NCI-H446 (cell line): ENCODE data around the gene TEX264.
"Not testable (repeated sequence)": the region's sequence is repeated elsewhere in the genome, so short reads cannot be mapped to it uniquely, and the experiment has no call there.

Source experiments
- DNase-seq, 2 experiments: peaks; one replicate each; lab custom pipeline; 2025; lab: John Stamatoyannopoulos, UW

Gene TEX264, protein sequence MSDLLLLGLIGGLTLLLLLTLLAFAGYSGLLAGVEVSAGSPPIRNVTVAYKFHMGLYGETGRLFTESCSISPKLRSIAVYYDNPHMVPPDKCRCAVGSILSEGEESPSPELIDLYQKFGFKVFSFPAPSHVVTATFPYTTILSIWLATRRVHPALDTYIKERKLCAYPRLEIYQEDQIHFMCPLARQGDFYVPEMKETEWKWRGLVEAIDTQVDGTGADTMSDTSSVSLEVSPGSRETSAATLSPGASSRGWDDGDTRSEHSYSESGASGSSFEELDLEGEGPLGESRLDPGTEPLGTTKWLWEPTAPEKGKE

DNA sequence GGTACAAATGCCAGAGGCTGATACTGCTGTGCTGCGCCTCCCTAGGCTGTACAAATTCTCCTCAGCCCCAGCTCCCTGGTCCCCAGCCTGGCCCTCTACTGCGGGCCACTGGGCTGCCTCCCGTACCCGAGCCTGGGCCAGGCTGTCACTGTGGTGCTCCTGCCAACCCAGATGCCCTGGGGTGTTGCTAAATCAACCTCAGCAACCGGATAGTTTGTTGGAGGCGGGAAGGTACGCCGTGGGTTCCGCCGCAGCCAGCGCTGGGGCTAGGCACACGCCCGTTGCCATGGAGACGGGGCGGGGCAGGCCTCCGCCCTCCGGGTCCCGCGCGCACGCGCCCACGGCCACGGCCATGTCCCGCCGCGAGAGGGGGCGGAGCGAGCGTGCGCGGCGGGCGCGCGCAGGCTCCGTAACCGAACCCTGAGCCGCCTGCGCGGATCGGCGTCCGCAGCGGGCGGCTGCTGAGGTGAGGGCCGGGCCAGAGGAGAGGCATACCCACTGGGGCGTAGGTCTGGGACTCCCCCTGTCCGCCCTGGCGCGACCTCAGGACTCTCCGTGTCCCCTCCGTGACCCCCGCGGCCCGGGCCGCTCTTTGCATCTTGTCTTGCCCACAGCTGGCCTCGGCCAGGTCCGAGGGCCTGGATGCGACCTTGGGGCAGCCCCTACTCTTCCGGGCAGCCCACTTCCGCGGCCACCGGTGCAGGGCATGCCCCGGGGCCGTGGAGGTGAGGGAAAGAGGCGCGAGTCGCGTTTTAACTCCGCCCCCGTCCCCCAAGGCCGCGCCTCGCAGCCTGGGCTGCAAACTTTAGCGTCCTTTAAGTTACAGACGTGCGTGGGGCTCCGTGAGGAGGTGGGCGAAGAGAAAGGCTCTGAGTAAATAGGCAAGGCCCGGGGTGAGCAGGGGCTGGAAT, at the start of gene TEX264:
TEX264 (plus strand) TSS at position 430 of the 911 bp plus-strand sequence. CDS start 3,053 bp downstream, outside the sequence.
- peak; percentile 46 to 91 for DNase-seq

DNA sequence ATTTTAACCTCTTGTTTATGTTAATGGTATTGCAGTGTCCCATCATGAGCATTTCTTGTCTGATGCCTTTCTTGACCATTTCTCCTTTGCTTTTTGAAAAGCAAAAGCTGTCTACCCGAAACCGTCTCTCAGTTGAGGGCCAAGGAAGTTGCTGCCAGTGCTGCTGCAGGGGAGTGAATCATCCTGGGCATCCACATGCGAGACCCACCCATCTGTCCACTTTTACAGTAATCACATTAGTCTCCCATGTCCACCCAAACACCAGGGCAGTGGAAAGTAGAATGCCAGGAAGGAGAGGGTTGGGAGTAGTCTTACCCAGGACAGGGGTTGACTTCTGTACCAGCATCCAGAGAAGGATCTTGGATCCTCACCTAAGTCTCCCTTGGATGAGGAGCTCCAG, 48.6 kb upstream of the TEX264 start:
- DNase-seq, result peak in 1 of 2 experiments; percentile 46

DNA sequence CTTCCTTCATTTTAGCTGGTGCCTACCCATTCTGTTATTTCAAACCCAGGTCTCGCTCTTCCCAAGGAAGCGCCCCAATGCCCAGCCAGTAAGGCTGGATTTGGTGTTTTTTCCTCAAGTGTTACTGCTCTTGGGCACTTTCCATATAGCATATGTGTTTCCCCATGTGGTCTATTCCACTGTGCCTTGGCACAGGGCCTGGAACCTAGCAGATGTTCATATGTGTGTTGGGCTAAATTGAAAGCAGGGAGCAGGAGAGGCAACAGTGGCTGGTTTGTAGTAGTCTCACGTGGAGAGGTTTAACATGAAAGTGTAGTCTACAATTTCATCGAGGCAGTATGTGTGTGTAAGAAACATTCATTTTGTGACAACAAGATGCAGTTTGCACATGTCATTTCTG, 48.2 kb upstream of the TEX264 start:
- peak; percentile 62 to 90 for DNase-seq

DNA sequence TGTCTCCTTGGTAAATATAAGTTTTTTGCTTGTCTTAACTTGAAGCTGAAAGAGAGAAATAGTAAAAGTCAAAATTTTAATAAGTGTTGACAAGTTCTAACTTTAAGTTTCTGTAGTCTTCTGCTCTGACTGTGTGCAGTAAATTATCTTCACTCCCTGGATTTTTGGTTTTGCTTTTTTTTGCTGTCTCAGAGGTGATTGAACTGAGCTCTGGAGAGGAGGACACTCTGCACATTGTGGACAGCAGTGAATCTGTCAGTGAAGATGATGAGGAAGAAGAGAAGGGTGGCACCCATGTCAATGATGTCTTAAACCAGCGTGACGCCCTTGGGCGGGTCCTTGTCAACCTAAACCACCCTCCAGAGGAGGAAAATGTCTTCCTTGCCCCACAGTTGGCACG, 40.5 kb upstream of the TEX264 start:
- DNase-seq, result no peak

DNA sequence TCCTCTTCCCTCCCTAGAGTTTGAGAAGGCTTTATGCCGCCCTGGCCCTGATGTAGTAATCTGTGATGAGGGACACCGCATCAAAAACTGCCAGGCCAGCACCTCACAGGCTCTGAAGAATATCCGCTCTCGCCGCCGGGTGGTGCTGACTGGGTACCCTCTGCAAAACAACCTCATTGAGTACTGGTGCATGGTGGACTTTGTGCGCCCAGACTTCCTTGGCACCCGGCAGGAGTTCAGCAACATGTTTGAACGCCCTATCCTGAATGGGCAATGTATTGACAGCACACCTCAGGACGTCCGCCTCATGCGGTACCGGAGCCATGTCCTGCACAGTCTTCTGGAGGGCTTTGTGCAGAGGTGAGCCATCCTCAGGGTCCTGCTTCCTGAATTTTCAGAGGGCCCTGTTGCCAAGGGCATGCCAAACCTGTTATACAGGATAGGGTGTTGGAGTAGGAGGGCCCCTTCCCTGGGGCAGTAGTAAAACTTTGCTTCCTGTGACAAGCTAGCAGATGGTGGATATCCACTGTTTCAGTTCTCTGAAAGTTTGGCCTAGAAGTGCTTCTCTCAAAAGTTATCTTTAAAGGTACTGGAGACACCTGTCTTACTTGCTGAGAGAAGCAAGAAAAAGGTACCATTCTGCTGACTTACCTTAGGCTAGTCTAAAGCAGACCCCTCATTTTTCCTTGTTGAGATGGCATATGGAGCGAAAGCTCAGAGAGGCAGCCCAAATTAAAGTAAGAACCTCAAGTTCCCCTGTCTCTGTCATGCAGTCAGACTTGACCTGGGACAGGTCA, 33.7 kb upstream of the TEX264 start:
- no peak for DNase-seq

DNA sequence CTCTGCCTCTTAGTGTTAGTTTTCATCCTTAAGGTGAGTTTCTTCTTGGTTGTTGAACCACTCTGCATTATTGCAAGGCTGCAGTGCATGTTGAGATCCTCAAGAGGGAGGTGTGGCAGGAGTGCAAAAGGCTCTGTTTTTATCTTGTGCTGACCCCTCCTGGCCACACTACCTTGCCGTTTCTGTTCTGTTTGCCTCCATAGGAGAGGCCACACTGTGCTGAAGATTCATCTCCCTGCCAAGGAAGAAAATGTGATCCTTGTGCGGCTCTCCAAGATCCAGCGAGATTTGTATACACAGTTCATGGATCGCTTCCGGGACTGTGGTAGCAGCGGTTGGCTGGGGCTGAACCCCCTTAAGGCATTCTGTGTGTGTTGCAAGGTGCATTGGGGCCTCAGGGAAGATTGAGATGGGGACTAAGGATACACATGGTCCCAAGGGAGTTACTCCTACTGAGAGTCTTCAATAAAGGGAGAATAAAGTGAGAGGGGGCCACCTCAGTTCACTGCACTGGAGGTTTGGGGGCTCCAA, 33.0 kb upstream of the TEX264 start:
- peak in 1 of 2 experiments; percentile 40 for DNase-seq

DNA sequence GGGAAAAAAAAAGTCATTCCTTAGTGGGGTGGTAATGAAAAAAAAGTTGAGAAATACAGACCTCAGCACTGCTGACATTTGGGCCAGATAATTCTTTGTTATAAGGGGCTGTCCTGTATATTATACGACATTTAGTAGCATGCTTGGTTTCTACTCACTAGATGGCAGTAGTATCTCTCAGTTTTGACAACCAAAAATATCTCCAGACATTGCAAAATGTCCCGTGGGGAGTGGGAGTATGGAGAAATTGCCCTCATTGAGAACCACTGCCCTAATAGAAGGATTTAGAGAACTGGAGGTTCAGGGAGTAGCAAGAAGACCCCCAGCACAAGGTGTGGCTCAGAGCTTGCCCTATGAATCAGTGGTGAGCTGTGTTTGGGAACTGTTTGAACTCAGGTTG, 28.6 kb upstream of the TEX264 start:
- DNase-seq, result no peak

DNA sequence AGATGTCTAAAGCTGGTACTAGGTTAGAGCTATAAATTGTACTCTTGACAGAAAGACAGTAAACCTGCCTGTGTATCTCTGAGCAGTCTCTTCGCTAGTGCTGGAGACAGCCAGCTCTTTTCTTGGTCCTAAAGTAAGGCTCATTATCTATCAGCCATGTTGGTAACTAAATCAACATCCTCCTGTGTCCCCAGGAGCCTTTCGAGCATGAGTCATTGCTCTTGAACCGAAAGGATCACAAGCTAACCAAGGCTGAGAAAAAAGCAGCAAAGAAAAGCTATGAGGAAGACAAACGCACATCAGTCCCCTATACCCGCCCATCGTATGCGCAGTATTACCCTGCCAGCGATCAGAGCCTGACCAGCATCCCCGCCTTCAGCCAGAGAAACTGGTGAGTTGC, 25.0 kb upstream of the TEX264 start:
- DNase-seq, result no peak

DNA sequence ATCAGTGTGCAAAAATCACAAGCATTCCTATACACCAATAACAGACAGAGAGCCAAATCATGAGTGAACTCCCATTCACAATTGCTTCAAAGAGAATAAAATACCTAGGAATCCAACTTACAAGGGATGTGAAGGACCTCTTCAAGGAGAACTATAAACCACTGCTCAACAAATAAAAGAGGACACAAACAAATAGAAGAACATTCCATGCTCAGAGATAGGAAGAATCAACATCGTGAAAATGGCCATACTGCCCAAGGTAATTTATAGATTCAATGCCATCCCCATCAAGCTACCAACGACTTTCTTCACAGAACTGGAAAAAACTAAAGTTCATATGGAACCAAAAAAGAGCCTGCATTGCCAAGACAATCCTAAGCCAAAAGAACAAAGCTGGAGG, 18.9 kb upstream of the TEX264 start:
- DNase-seq, result not testable (repeated sequence)

DNA sequence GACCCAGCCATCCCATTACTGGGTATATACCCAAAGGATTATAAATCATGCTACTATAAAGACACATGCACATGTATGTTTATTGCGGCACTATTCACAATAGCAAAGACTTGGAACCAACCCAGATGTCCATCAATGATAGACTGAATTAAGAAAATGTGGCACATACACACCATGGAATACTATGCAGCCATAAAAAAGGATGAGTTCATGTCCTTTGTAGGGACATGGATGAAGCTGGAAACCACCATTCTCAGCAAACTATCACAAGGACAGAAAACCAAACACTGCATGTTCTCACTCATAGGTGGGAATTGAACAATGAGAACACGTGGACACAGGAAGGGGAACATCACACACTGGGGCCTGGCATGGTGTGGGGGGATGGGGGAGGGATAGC, 17.6 kb upstream of the TEX264 start:
- DNase-seq, result not testable (repeated sequence)

DNA sequence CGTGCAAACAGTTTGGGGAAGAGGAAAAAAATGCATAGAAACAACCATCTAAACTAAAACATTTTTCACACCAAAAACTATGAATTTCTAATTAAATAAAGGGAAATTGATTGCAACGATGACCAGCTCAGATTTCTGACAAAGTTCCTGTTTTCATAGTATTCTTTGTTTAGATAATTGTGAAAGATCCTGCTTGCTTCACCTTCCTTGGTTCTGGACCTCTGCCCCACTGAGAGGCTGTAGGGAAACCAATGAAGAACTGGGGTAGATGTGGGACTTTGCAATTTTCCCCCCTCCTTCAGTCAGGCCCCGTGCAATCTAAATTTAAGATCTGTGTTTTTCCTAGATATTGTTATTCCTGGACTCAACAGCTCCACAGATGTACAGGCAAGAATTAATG, 13.8 kb upstream of the TEX264 start:
- DNase-seq, result no peak

DNA sequence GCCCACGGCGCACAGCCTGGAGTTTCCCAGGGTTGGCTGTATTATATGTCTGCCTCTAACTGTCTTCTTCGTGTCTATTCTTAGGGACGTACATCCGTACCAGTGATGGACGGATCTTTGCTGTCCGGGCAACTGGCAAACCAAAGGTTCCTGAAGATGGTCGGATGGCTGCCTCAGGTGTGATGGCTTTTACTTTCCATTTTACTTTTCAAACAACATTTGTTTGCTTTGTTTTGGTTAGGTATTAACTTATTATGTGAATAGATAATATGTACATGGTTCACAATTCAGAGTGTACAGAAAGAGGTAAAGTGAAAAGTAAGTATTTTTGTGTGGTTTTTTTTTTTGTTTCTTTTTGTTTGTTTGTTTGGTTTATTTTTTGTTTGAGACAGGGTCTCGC, 11.1 kb upstream of the TEX264 start:
- DNase-seq, result no peak

DNA sequence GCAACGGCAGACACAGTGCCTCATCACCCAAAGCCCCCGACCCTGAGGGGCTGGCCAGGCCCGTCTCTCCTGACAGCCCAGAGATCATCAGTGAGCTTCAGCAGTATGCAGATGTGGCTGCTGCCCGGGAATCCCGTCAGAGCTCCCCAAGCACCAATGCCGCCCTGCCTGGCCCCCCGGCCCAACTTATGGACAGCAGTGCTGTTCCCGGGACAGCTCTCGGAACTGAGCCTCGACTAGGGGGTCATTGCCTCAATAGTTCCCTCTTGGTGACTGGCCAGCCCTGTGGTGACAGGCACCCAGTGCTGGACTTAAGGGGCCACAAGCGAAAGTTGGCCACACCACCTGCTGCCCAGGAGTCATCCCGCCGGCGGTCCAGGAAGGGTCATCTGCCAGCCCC, 8.6 kb upstream of the TEX264 start:
- no peak for DNase-seq

DNA sequence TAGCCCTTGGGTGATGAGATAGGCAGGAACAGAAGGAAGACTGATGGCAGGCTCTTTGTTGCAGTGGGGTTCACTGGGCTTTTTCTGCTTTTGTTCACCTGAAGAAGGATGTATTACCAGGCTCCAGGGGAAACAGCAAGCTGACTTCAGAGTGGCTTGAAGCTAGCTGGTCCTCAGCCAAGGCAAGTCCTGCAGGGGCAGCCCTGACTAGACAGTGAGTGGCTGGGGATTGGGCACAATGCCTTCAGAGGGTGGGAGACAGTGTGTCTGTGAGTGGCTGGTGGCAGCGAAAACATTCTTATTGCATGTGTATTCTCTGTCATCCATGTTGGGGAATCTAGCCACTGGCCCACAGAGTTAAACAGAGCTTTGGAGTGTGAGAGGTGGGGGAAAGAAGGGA, 2.3 kb upstream of the TEX264 start:
- no peak for DNase-seq

DNA sequence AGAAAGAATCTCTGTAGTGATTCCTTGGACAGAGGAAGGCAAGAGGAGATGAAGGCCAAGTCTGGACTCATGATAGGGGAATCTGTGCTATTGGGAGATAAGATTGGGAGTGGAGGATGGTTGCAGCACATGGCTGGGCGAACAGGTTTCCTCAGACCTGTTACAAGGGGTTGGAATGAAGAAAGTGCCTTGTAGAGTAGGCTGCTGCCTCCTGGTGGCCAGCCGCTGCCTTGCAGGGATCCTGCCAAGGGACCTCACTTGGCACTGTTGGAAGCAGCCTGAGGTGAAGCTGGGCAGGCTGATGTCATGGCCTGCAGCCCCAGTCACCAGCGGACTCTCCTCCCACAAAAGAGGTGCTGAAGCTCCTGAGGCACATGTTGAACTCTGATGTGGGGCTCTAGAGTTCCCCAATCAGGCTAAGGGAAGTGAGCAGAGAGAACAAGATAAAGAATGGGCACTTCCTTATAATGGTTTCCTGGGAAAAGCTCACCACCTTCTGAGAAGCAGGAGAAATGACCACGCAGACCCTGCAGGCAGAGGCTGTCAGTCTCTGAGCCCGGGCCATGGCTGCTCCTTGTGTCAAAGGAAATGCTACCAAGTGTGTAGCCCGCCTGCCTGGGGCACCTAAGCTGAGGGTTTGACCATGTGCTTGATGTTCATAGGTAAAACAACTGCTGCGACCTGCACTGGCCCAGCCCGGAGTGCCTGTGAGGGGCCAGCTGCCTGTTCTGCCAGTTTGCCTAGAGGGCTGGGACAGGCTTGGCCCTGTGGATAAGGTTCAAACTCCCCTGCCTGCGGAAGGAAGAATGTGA, 1.6 kb upstream of the TEX264 start:
- DNase-seq, result peak; percentile 31 to 78

DNA sequence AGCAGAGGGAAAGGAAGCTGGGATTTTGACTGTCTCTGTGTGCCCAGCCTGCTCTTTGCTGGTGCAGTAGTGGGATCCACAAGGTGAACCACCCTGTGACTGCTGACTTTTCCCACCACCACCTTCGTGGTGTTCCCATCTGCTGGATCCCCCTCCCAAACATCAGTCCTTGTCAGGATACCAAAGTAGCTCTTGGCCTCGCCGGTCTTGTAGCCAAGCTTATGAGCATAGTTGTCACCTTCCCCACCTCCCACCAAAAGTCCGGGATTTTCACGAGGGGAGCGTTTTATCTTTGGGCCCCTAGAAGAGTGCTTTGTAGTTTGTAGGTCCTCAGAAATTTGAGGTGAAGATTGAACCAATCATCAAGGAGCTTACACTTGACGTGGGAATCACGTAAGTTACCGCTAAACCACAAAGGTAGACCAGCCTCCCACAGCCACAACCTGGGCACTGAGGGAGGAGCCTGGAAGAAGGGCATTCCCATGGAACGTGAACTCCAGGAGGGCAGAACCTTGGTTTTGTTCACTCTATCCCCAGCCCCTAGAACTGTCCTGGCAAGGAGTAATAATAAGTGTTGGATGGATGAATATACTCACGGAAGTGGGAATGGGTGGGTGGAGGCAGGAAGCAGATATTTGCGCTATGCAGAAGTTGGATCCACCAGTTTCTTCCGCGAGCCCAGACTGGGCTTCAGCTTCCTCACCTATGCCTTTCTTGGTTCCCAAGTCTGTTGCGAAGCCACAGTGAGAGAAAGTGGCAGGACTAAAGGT, 814 bp upstream of the TEX264 start:
- no peak for DNase-seq

DNA sequence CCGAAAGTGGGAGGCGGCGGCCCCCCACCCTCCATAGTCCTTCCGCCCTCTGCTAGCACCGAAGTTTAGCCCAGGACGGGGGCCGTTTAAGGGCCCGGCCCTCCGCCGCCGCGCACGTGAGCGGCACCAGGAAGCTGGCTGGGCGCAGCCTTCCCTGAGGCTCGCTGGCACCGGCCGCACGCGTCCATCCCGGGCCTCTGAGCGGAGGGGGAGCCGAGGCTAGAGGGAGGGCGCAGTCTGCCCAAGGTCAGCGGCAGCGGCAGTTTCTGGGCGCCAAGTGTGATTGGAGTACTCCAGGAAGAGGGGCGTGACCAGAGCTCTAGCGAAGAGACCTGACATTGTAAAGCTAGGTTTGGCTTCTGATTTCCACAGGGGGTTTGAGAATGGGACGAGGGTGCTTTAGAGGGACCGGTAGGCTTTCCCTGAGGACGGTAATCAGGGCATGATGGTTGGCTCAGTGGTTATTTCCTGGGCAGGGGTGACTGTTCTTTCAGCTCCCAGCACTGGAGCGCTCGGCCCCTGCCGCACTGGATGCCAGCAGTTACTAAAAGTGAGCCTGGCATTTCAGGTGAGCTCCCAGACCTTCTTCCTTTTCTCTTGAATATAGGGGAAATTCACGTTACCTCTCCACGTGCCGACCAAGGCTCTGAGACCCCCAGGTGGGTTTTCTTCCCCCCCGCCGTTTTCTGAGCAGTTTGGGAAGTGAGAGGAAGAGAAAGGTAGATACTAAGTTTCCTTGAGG, 853 bp downstream of the TEX264 start:
- peak; percentile 1 to 44 for DNase-seq

DNA sequence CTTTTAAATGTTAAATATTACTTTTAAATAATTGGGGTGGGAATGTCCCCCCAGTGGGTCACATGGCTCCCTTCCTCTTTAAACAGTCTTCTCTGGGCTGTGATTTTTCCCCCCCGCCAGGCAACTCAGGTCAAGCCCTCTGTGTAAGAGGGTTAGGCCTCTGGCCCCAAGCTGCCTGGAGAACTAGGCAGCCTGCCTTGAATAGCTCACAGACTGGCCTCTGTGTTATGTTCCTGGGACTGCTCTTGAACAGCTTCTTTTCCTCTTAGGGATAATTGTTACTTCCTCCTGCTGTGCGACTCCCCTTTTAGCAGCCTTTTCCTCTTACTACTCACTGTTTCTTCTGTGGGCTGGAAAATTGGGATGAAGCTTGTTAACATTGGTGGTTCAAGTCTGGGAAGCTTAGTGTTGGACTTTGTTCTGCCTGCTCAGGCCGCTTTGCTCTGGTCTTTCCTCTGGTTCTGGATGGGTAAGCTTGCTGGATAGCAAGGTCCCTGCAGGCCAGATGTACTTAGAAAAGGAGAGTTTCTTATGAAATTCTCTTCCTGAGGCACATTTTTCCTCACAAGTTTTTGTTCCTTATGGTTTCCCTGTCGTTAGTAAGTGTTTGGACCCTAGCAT, 2.2 kb downstream of the TEX264 start:
- DNase-seq, result no peak
